Osteoblast (primary cell): ENCODE data around the gene TTC33. TPM values are rescaled to one million over a fixed set of nuclear protein-coding genes. Genes with fewer than 3 reads are reported as not detected.
A peak's percentile ranks its signal among the peaks of the same experiment; 100 is the strongest.
"Not testable (repeated sequence)": the region's sequence is repeated elsewhere in the genome, so short reads cannot be mapped to it uniquely, and the experiment has no call there.

Source experiments
- DNase-seq: peaks from one replicate; pipeline ENCODE4 v3.0.0; 2011; ENCODE audit warnings: low spot score, mixed read lengths; ENCODE audit not compliant: insufficient read length; ENCODE audit errors: missing footprints
- H2AFZ ChIP-seq: 2 replicates; pipeline ENCODE4 v1.6.0; 2011; ENCODE audit warnings: mild to moderate bottlenecking, low read length
- H3K27ac ChIP-seq: 2 replicates; pipeline ENCODE4 v1.5.1; 2011; ENCODE audit warnings: mild to moderate bottlenecking, low read depth, low read length, moderate library complexity
- H3K27me3 ChIP-seq: 2 replicates; pipeline ENCODE4 v1.6.0; 2012; ENCODE audit warnings: mild to moderate bottlenecking, control low read depth, inconsistent platforms, low read length, moderate library complexity; ENCODE audit not compliant: insufficient read depth
- H3K36me3 ChIP-seq: 2 replicates; pipeline ENCODE4 v1.5.1; 2011; ENCODE audit warnings: mild to moderate bottlenecking, low read length, control low read depth, moderate library complexity; ENCODE audit not compliant: insufficient read depth
- H3K4me1 ChIP-seq: 2 replicates; pipeline ENCODE4 v1.5.1; 2011; ENCODE audit warnings: mild to moderate bottlenecking, low read length, control low read depth, moderate library complexity; ENCODE audit not compliant: insufficient read depth
- H3K4me2 ChIP-seq: 2 replicates; pipeline ENCODE4 v1.6.0; 2011; ENCODE audit warnings: mild to moderate bottlenecking, low read length; ENCODE audit not compliant: insufficient read depth
- H3K4me3 ChIP-seq: fragments of 200-600 bp; sonication (generic); 3 replicates; pipeline ENCODE4 v1.5.1; 2012; ENCODE audit warnings: mild to moderate bottlenecking, low read length, inconsistent platforms; ENCODE audit not compliant: insufficient read depth
- H3K79me2 ChIP-seq: 2 replicates; pipeline ENCODE4 v1.6.0; 2012; ENCODE audit warnings: mild to moderate bottlenecking, low read length, control low read depth, inconsistent platforms; ENCODE audit not compliant: insufficient read depth
- H3K9me3 ChIP-seq: 2 replicates; pipeline ENCODE4 v1.5.1; 2011; ENCODE audit warnings: low read depth, low read length, control low read depth
- H4K20me1 ChIP-seq: 2 replicates; pipeline ENCODE4 v1.6.0; 2012; ENCODE audit warnings: mild to moderate bottlenecking, low read length, control low read depth; ENCODE audit not compliant: insufficient read depth
- CTCF ChIP-seq: IDR thresholded peaks from 2 replicates; pipeline ENCODE4 v1.5.1; 2011; ENCODE audit warnings: mild to moderate bottlenecking, low read depth, low read length, moderate library complexity; ENCODE audit errors: extremely low read depth
- total RNA-seq: library from RNA; depleted of rRNA; stranded (reverse); fragments of >200 nt; gene quantifications from 2 replicates; pipeline ENCODE4 v1.2.3, GENCODE V29; 2012

The TTC33 gene
- total RNA-seq, 1 donor, result 14.5 TPM

DNA sequence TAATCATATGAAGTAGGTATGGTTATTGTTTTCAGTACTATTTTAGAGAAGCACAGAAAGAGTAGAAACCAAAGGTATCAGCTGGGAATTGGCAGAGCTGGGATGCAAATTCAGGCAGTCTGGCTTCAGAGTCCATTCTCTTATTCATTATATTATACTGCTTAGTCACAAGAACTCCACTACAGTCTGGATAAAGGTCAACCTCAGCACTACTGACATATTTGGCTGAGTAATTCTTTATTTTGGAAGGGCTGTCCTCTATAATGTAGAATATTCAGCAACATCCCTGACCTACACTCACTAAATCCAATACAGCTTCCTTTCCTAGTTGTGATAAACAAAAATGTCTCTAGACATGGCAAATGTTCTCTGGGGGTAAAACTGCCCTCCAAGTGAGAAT, 38.5 kb downstream of the TTC33 start:
- H3K79me2 ChIP-seq, result no peaks in the 10 kb centered on the region
- H3K36me3 ChIP-seq, result no peaks in the 10 kb centered on the region
- DNase-seq, result peak; percentile 94
- no peak for TF ChIP-seq CTCF
- no peaks in the 10 kb centered on the region for H4K20me1 ChIP-seq
- H3K27ac ChIP-seq, result no peak overlapping the region
- H2AFZ ChIP-seq, result no peak overlapping the region
- no peaks in the 10 kb centered on the region for H3K9me3 ChIP-seq
- no peak overlapping the region for H3K4me2 ChIP-seq
- H3K4me3 ChIP-seq, result no peak overlapping the region
- no peaks in the 10 kb centered on the region for H3K4me1 ChIP-seq
- no peaks in the 10 kb centered on the region for H3K27me3 ChIP-seq

DNA sequence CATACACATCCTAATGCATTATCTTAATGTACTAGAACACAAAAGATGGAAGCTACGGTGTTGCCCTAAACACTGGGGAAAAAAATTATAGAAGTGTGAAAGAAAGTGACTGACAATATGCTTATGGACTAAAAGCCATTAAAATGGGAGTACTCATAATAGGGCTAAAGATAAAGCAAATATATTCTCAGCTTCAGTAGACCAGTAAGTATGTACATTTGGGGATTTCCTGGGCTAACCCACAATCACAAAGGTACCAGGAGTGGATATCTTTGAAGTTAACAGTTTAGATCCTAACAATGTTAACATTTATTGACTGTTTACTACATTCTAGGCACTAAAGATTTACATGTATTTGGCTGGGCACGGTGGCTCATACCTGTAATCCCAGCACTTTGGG, 39.2 kb downstream of the TTC33 start:
- H2AFZ ChIP-seq, result no peak overlapping the region
- no peaks in the 10 kb centered on the region for H4K20me1 ChIP-seq
- H3K4me1 ChIP-seq, result no peaks in the 10 kb centered on the region
- no peaks in the 10 kb centered on the region for H3K36me3 ChIP-seq
- H3K4me3 ChIP-seq, result no peak overlapping the region
- no peaks in the 10 kb centered on the region for H3K79me2 ChIP-seq
- H3K9me3 ChIP-seq, result no peaks in the 10 kb centered on the region
- no peak for DNase-seq
- no peak for TF ChIP-seq CTCF
- H3K27ac ChIP-seq, result no peak overlapping the region
- H3K27me3 ChIP-seq, result no peaks in the 10 kb centered on the region
- H3K4me2 ChIP-seq, result no peak overlapping the region

- H3K27me3 ChIP-seq, result no peaks in the 10 kb centered on the region
- H3K79me2 ChIP-seq, result no peaks in the 10 kb centered on the region
- no peaks in the 10 kb centered on the region for H3K36me3 ChIP-seq
- no peak overlapping the region for H2AFZ ChIP-seq
- H4K20me1 ChIP-seq, result no peaks in the 10 kb centered on the region
- no peaks in the 10 kb centered on the region for H3K4me1 ChIP-seq
- no peak overlapping the region for H3K27ac ChIP-seq
- H3K4me2 ChIP-seq, result no peak overlapping the region
- no peak overlapping the region for H3K4me3 ChIP-seq
- no peaks in the 10 kb centered on the region for H3K9me3 ChIP-seq
- TF ChIP-seq CTCF, result peak; percentile 27
- peak; percentile 85 for DNase-seq
Measured at GRCh38 chr5:40716000-40716399, 39.8 kb downstream of the TTC33 start.

GRCh38 chr5:40714001-40714400, 41.8 kb downstream of the TTC33 start:
- Histone ChIP-seq H3K4me2 (no peak overlapping the region), H3K4me3 (no peak overlapping the region), H3K9me3 (no peaks in the 10 kb centered on the region), H3K79me2 (no peaks in the 10 kb centered on the region), H3K27me3 (no peaks in the 10 kb centered on the region), H3K27ac (no peak overlapping the region), H3K4me1 (no peaks in the 10 kb centered on the region), H3K36me3 (no peaks in the 10 kb centered on the region), H2AFZ (no peak overlapping the region), H4K20me1 (no peaks in the 10 kb centered on the region)
- TF ChIP-seq CTCF, result no peak
- DNase-seq, result no peak

- H3K4me1 ChIP-seq, H3K4me3 ChIP-seq, H3K36me3 ChIP-seq, DNase-seq, H3K79me2 ChIP-seq, H2AFZ ChIP-seq, H3K27me3 ChIP-seq, H3K4me2 ChIP-seq, H3K27ac ChIP-seq, H4K20me1 ChIP-seq, H3K9me3 ChIP-seq: not testable (repeated sequence)
Measured at GRCh38 chr5:40710575-40710974, 45.2 kb downstream of the TTC33 start.

GRCh38 chr5:40705484-40705883, 50.3 kb downstream of the TTC33 start:
- not testable (repeated sequence) for H3K4me2 ChIP-seq, H4K20me1 ChIP-seq, DNase-seq, H3K4me3 ChIP-seq, H3K79me2 ChIP-seq, H3K27ac ChIP-seq, H2AFZ ChIP-seq, H3K36me3 ChIP-seq, H3K27me3 ChIP-seq, H3K9me3 ChIP-seq, H3K4me1 ChIP-seq
